ENCODE data around the gene ERCC8.

The ERCC8 gene

DNA sequence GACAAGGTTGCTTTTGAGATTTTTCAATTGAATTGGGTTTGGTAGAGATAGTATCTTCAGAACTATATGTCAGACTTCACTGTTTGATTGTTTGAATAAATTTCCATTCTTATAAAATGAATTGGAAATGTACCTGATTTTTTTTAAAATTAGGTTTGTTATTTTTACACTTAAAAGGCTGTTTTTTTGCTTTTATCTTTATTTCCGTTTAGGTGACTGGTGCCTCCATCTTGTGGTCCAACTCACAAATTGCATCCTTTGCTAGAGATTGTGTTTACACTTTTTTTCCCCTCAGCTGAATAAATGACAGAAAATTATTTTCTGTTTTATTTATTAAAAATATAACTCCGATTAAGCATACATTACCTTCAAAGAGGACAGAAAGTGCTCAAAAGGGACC, 15.7 kb upstream of the ERCC8 start:
- no peak overlapping the region for H3K9ac ChIP-seq (ENCODE audit: low read depth, low read length)
- H3K36me3 ChIP-seq (ENCODE audit: control insufficient read depth, insufficient read depth, low read length), result no peaks in the 10 kb centered on the region
- no peak overlapping the region for H3K4me3 ChIP-seq (ENCODE audit: low read depth, low read length)
- no peaks in the 10 kb centered on the region for H3K9me3 ChIP-seq (ENCODE audit: control insufficient read depth, insufficient read depth, low read length)
- no peaks in the 10 kb centered on the region for H3K4me1 ChIP-seq (ENCODE audit: control insufficient read depth, insufficient read depth, low read length)
- H3K27me3 ChIP-seq (ENCODE audit: control insufficient read depth, insufficient read depth, low read length), result no peaks in the 10 kb centered on the region

DNA sequence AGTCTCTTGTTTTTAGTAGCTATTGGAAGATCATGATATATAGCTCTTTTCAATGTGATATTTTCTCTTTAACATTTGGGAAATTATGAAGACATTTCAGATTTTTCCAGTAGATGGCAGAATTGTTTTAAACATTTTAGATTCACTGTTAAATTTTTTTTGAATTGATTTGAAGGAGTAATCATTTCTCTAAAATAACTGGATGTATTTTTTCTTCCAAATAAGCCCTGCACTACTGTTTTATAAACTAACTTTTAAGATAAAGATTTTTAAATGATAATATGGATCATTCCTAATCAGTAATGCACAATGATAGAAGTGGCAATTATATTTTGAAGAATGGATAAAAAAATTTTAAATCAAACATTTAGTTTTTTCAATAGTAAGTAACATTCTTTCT, 14.3 kb upstream of the ERCC8 start:
- no peak overlapping the region for H3K9ac ChIP-seq (ENCODE audit: low read depth, low read length)
- H3K4me3 ChIP-seq (ENCODE audit: low read depth, low read length), result no peak overlapping the region
- H3K36me3 ChIP-seq (ENCODE audit: control insufficient read depth, insufficient read depth, low read length), result no peaks in the 10 kb centered on the region
- no peaks in the 10 kb centered on the region for H3K4me1 ChIP-seq (ENCODE audit: control insufficient read depth, insufficient read depth, low read length)
- H3K9me3 ChIP-seq (ENCODE audit: control insufficient read depth, insufficient read depth, low read length), result no peaks in the 10 kb centered on the region
- H3K27me3 ChIP-seq (ENCODE audit: control insufficient read depth, insufficient read depth, low read length), result no peaks in the 10 kb centered on the region

GRCh38 chr5:60958712-60959111, 13.8 kb upstream of the ERCC8 start:
- H3K9ac ChIP-seq (ENCODE audit: low read depth, low read length), result no peak overlapping the region
- no peak overlapping the region for H3K4me3 ChIP-seq (ENCODE audit: low read depth, low read length)
- no peaks in the 10 kb centered on the region for H3K4me1 ChIP-seq (ENCODE audit: control insufficient read depth, insufficient read depth, low read length)
- H3K27me3 ChIP-seq (ENCODE audit: control insufficient read depth, insufficient read depth, low read length), result no peaks in the 10 kb centered on the region
- no peaks in the 10 kb centered on the region for H3K36me3 ChIP-seq (ENCODE audit: control insufficient read depth, insufficient read depth, low read length)
- no peaks in the 10 kb centered on the region for H3K9me3 ChIP-seq (ENCODE audit: control insufficient read depth, insufficient read depth, low read length)

DNA sequence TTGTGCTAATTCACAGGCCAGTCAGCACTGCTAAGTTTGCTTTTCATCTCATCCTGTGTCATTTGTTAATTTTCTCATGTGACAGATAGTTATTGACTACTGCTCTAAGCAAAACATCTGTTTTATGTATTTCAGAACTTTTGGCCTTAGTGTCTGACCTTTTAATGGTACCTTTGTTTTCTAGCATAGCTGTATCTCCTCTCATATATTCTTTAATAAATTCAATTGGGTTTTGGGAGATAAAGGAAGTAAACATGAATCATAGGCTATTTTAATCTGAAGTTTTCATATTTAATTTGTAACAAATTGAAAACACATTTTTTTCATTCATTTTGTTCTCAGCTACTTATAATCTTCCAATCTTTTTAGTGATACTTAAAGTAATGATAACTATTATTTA, 13.2 kb upstream of the ERCC8 start:
- Histone ChIP-seq H3K9me3 (ENCODE audit: control insufficient read depth, insufficient read depth, low read length) (no peaks in the 10 kb centered on the region), H3K27me3 (ENCODE audit: control insufficient read depth, insufficient read depth, low read length) (no peaks in the 10 kb centered on the region), H3K9ac (ENCODE audit: low read depth, low read length) (no peak overlapping the region), H3K36me3 (ENCODE audit: control insufficient read depth, insufficient read depth, low read length) (no peaks in the 10 kb centered on the region), H3K4me1 (ENCODE audit: control insufficient read depth, insufficient read depth, low read length) (no peaks in the 10 kb centered on the region), H3K4me3 (ENCODE audit: low read depth, low read length) (no peak overlapping the region)

DNA sequence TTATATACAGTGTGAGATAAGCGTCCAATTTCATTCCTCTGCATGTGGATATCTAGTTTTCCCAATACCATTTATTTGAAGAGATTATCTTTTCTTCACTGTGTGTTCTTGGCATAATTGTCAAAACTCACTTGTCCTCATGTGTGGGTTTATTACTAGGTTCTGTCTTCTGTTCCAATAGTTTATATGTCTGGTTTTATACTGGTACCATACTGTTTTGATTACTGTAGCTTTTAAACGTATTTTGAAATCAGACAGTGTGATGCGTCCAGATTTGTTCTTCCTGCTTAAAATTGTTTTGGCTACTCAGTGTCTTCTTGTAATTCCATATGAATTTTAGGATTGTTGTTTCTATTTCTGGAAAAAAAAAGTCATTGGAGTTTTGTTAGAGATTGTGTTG, 10.4 kb upstream of the ERCC8 start:
- H3K9ac ChIP-seq (ENCODE audit: low read depth, low read length), result no peak overlapping the region
- H3K9me3 ChIP-seq (ENCODE audit: control insufficient read depth, insufficient read depth, low read length), result no peaks in the 10 kb centered on the region
- H3K36me3 ChIP-seq (ENCODE audit: control insufficient read depth, insufficient read depth, low read length), result no peaks in the 10 kb centered on the region
- no peak overlapping the region for H3K4me3 ChIP-seq (ENCODE audit: low read depth, low read length)
- no peaks in the 10 kb centered on the region for H3K27me3 ChIP-seq (ENCODE audit: control insufficient read depth, insufficient read depth, low read length)
- no peaks in the 10 kb centered on the region for H3K4me1 ChIP-seq (ENCODE audit: control insufficient read depth, insufficient read depth, low read length)

- H3K36me3 ChIP-seq (ENCODE audit: control insufficient read depth, insufficient read depth, low read length), result no peaks in the 10 kb centered on the region
- no peak overlapping the region for H3K9ac ChIP-seq (ENCODE audit: low read depth, low read length)
- peaks cover 8% of the 10 kb centered on the region for H3K27me3 ChIP-seq (ENCODE audit: control insufficient read depth, insufficient read depth, low read length)
- H3K4me1 ChIP-seq (ENCODE audit: control insufficient read depth, insufficient read depth, low read length), result no peaks in the 10 kb centered on the region
- no peak overlapping the region for H3K4me3 ChIP-seq (ENCODE audit: low read depth, low read length)
- H3K9me3 ChIP-seq (ENCODE audit: control insufficient read depth, insufficient read depth, low read length), result no peaks in the 10 kb centered on the region
Observed at GRCh38 chr5:60948738-60949137, 3.9 kb upstream of the ERCC8 start.

DNA sequence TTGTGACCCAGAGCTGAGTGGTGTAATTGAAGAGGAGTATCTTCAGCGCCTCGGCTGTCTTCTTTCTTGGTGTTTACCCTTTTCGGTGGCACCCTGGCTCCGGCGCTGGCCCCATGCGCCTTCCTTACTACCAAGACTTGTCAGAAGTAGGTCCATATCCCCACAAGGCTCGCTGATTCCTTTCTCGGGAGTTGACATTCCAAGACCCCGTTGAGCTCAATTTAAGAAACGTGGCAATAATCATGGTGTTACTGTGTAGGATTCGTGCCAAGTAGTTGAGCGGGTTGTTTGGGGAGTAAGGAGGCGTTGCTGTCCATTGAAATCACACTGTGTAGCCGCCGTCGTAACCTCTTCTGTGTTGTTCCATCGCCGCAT, 930 bp upstream of the ERCC8 start:
- H3K9ac ChIP-seq (ENCODE audit: low read depth, low read length), result peak overlapping the region; percentile 62

DNA sequence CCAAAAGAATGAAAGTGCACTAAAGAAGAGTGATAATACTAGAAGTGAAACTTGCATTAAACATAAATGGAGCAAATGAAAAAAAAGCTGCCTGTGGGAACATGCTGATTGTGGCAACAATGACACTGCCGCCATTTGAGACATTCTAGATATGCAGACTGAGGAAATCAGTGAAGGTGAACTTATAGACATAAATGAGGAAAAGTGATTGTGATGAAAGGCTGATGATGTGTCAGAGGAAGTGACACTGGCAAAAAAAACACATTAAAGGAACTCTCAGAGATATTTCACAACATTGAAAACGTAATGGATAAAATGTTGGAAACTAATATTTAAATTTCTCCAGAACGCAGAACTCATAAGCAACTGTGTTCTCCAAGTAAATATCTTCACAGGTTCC, 1.2 kb downstream of the ERCC8 start:
- Histone ChIP-seq H3K27me3 (ENCODE audit: control insufficient read depth, insufficient read depth, low read length) (peaks cover 8% of the 10 kb centered on the region), H3K4me1 (ENCODE audit: control insufficient read depth, insufficient read depth, low read length) (no peaks in the 10 kb centered on the region), H3K9ac (ENCODE audit: low read depth, low read length) (no peak overlapping the region), H3K36me3 (ENCODE audit: control insufficient read depth, insufficient read depth, low read length) (no peaks in the 10 kb centered on the region), H3K4me3 (ENCODE audit: low read depth, low read length) (peak overlapping the region; percentile 62), H3K9me3 (ENCODE audit: control insufficient read depth, insufficient read depth, low read length) (no peaks in the 10 kb centered on the region)

More for the DNA sequence above, 930 bp upstream of the ERCC8 start:
- Histone ChIP-seq H3K27me3 (ENCODE audit: control insufficient read depth, insufficient read depth, low read length) (peaks cover 8% of the 10 kb centered on the region), H3K4me1 (ENCODE audit: control insufficient read depth, insufficient read depth, low read length) (no peaks in the 10 kb centered on the region), H3K4me3 (ENCODE audit: low read depth, low read length) (peak overlapping the region; percentile 95), H3K9me3 (ENCODE audit: control insufficient read depth, insufficient read depth, low read length) (no peaks in the 10 kb centered on the region), H3K36me3 (ENCODE audit: control insufficient read depth, insufficient read depth, low read length) (no peaks in the 10 kb centered on the region)

GRCh38 chr5:60929024-60929423, 15.8 kb downstream of the ERCC8 start:
- Histone ChIP-seq H3K4me3 (ENCODE audit: low read depth, low read length) (no peak overlapping the region), H3K9ac (ENCODE audit: low read depth, low read length) (no peak overlapping the region), H3K4me1 (ENCODE audit: control insufficient read depth, insufficient read depth, low read length) (no peaks in the 10 kb centered on the region), H3K36me3 (ENCODE audit: control insufficient read depth, insufficient read depth, low read length) (no peaks in the 10 kb centered on the region), H3K27me3 (ENCODE audit: control insufficient read depth, insufficient read depth, low read length) (no peaks in the 10 kb centered on the region), H3K9me3 (ENCODE audit: control insufficient read depth, insufficient read depth, low read length) (no peaks in the 10 kb centered on the region)

DNA sequence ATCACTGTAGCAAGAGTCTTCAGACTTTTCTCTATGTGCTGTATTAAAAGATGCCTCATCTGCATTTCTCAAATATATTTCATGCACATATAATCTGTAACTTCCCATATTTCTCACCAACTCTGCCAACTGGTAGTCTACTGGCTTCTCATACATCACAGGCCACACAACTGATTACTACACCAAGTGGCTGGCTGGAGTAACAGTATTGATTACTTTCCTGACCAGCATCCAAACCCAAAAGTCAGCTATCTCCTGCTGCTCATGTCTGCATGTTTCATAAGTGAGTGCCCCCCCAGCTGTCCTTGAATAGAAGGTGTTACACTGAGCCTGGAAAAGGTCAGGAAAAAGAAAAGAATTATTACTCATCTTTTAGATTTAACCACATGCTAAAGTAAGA, 17.4 kb downstream of the ERCC8 start:
- Histone ChIP-seq H3K27me3 (ENCODE audit: control insufficient read depth, insufficient read depth, low read length) (no peaks in the 10 kb centered on the region), H3K9ac (ENCODE audit: low read depth, low read length) (no peak overlapping the region), H3K9me3 (ENCODE audit: control insufficient read depth, insufficient read depth, low read length) (no peaks in the 10 kb centered on the region), H3K4me3 (ENCODE audit: low read depth, low read length) (no peak overlapping the region), H3K4me1 (ENCODE audit: control insufficient read depth, insufficient read depth, low read length) (no peaks in the 10 kb centered on the region), H3K36me3 (ENCODE audit: control insufficient read depth, insufficient read depth, low read length) (no peaks in the 10 kb centered on the region)

DNA sequence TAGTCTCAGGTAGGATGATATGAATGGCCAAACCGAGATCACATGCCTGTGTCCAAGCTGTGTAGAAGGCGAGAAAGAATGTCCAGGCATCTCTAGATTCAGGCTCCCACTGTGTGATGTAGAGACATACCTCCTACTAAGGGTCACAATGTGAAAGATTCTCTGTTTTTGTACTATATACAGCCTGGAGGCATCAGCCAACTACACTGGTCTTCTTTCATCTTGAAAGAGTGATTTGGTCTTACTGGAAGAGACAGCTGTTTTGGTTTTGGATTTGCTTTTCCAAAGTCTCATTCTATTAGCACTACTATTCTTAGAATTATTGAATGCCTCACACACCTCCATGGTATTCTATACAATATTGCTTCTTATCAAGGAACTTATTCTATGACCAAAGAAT, 26.4 kb downstream of the ERCC8 start:
- Histone ChIP-seq H3K36me3 (ENCODE audit: control insufficient read depth, insufficient read depth, low read length) (no peaks in the 10 kb centered on the region), H3K9me3 (ENCODE audit: control insufficient read depth, insufficient read depth, low read length) (no peaks in the 10 kb centered on the region)

DNA sequence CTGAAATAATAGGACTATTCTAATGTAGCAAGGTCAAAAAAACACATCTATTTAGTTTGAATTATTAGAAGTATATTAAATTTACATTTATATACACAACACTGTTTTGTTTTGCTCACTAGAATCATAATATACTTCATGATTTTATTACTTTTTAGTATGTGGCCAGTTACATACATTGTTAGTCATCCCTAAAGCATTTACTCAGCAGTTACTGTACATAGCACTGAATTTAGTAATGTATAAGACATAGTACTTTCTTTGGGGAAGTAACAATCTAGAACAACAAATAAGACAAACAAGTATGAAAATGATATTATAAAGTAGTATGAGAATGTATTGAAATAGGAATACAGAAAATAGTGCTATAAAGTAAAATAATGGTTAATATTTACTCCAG, 28.2 kb downstream of the ERCC8 start:
- Histone ChIP-seq H3K27me3 (ENCODE audit: control insufficient read depth, insufficient read depth, low read length) (no peaks in the 10 kb centered on the region), H3K4me3 (ENCODE audit: low read depth, low read length) (no peak overlapping the region), H3K9me3 (ENCODE audit: control insufficient read depth, insufficient read depth, low read length) (no peaks in the 10 kb centered on the region), H3K4me1 (ENCODE audit: control insufficient read depth, insufficient read depth, low read length) (no peaks in the 10 kb centered on the region), H3K36me3 (ENCODE audit: control insufficient read depth, insufficient read depth, low read length) (no peaks in the 10 kb centered on the region), H3K9ac (ENCODE audit: low read depth, low read length) (no peak overlapping the region)

More for the DNA sequence above, 26.4 kb downstream of the ERCC8 start:
- Histone ChIP-seq H3K4me3 (ENCODE audit: low read depth, low read length) (no peak overlapping the region), H3K9ac (ENCODE audit: low read depth, low read length) (no peak overlapping the region), H3K27me3 (ENCODE audit: control insufficient read depth, insufficient read depth, low read length) (no peaks in the 10 kb centered on the region), H3K4me1 (ENCODE audit: control insufficient read depth, insufficient read depth, low read length) (no peaks in the 10 kb centered on the region)

GRCh38 chr5:60903356-60903755, 41.5 kb downstream of the ERCC8 start:
- H3K27me3 ChIP-seq (ENCODE audit: control insufficient read depth, insufficient read depth, low read length), result no peaks in the 10 kb centered on the region
- no peaks in the 10 kb centered on the region for H3K9me3 ChIP-seq (ENCODE audit: control insufficient read depth, insufficient read depth, low read length)
- H3K36me3 ChIP-seq (ENCODE audit: control insufficient read depth, insufficient read depth, low read length), result no peaks in the 10 kb centered on the region
- no peak overlapping the region for H3K9ac ChIP-seq (ENCODE audit: low read depth, low read length)
- H3K4me1 ChIP-seq (ENCODE audit: control insufficient read depth, insufficient read depth, low read length), result peaks cover 7% of the 10 kb centered on the region
- H3K4me3 ChIP-seq (ENCODE audit: low read depth, low read length), result no peak overlapping the region
